ENCODE data around the gene EHMT1. TPM values are rescaled to one million over a fixed set of nuclear protein-coding genes. Genes with fewer than 3 reads are reported as not detected.

EHMT1 gene
- total RNA-seq, 2 experiments from 2014 or later = 145 to 295 TPM

- no peak for DNase-seq (ENCODE audit: low spot score)
- POLR2A ChIA-PET = no interaction called here
- Histone ChIP-seq H3K9me2 (ENCODE audit: insufficient read depth, low read length) (no peaks in the 10 kb centered on the region), H3K4me3 (ENCODE audit: low read depth, low read length, poor library complexity, severe bottlenecking) (no peak overlapping the region), H4K20me1 (ENCODE audit: insufficient read depth, low read length) (no peaks in the 10 kb centered on the region), H3K79me2 (ENCODE audit: insufficient read depth, low read depth, low read length) (peaks cover 49% of the 10 kb centered on the region), H3K9me3 (ENCODE audit: low read length) (peaks cover 4% of the 10 kb centered on the region), H3K36me3 (ENCODE audit: insufficient read depth, low read length) (peaks cover 93% of the 10 kb centered on the region), H2AFZ (ENCODE audit: low read length) (no peak overlapping the region), H3K4me2 (ENCODE audit: low read length) (no peak overlapping the region), H3K27ac (ENCODE audit: low read depth, low read length, poor library complexity, severe bottlenecking) (no peak overlapping the region), H3K4me1 (ENCODE audit: insufficient read depth, low read length, poor library complexity, severe bottlenecking) (no peaks in the 10 kb centered on the region)
- CTCF ChIA-PET (ENCODE audit: unreplicated experiment) = no interaction called here
- no peak for TF ChIP-seq EZH2phosphoT487 (IDR thresholded peaks at IDR 0.05; ENCODE audit: borderline replicate concordance, low read depth, low read length)
- TF ChIP-seq CTCF (conservative IDR thresholded peaks at IDR 0.05; ENCODE audit: low read length) = no peak
- intact Hi-C loops (cut with micrococcal nuclease; ENCODE audit: unreplicated experiment) = no loop called here
- BruUV-seq (replicated peaks) = no TSS peak
Observed at GRCh38 chr9:137720571-137721110, 101.8 kb downstream of the EHMT1 start.

GRCh38 chr9:137721479-137721878 is 102.7 kb downstream of the EHMT1 start:
- no TSS peak for BruUV-seq (replicated peaks)
- Histone ChIP-seq H3K4me2 (ENCODE audit: low read length) (no peak overlapping the region), H3K9me3 (ENCODE audit: low read length) (no peaks in the 10 kb centered on the region), H2AFZ (ENCODE audit: low read length) (no peak overlapping the region), H3K36me3 (ENCODE audit: insufficient read depth, low read length) (peaks cover 92% of the 10 kb centered on the region), H3K27ac (ENCODE audit: low read depth, low read length, poor library complexity, severe bottlenecking) (no peak overlapping the region), H4K20me1 (ENCODE audit: insufficient read depth, low read length) (no peaks in the 10 kb centered on the region), H3K9me2 (ENCODE audit: insufficient read depth, low read length) (no peaks in the 10 kb centered on the region), H3K4me1 (ENCODE audit: insufficient read depth, low read length, poor library complexity, severe bottlenecking) (no peaks in the 10 kb centered on the region), H3K79me2 (ENCODE audit: insufficient read depth, low read depth, low read length) (peaks cover 48% of the 10 kb centered on the region), H3K4me3 (ENCODE audit: low read depth, low read length, poor library complexity, severe bottlenecking) (no peak overlapping the region)
- intact Hi-C loops (cut with micrococcal nuclease; ENCODE audit: unreplicated experiment) = no loop called here
- no peak for DNase-seq (ENCODE audit: low spot score)
- POLR2A ChIA-PET = no interaction called here
- TF ChIP-seq CTCF (conservative IDR thresholded peaks at IDR 0.05; ENCODE audit: low read length) (no peak), EZH2phosphoT487 (IDR thresholded peaks at IDR 0.05; ENCODE audit: borderline replicate concordance, low read depth, low read length) (no peak)
- CTCF ChIA-PET (ENCODE audit: unreplicated experiment) = no interaction called here

- Histone ChIP-seq H2AFZ (ENCODE audit: low read length) (no peak overlapping the region), H3K4me2 (ENCODE audit: low read length) (no peak overlapping the region), H3K4me1 (ENCODE audit: insufficient read depth, low read length, poor library complexity, severe bottlenecking) (no peaks in the 10 kb centered on the region), H3K9me2 (ENCODE audit: insufficient read depth, low read length) (no peaks in the 10 kb centered on the region), H3K4me3 (ENCODE audit: low read depth, low read length, poor library complexity, severe bottlenecking) (no peak overlapping the region), H3K36me3 (ENCODE audit: insufficient read depth, low read length) (peaks cover 92% of the 10 kb centered on the region), H4K20me1 (ENCODE audit: insufficient read depth, low read length) (no peaks in the 10 kb centered on the region), H3K27ac (ENCODE audit: low read depth, low read length, poor library complexity, severe bottlenecking) (no peak overlapping the region), H3K9me3 (ENCODE audit: low read length) (no peaks in the 10 kb centered on the region), H3K79me2 (ENCODE audit: insufficient read depth, low read depth, low read length) (peaks cover 52% of the 10 kb centered on the region)
- no peak for DNase-seq (ENCODE audit: low spot score)
- intact Hi-C loops (cut with micrococcal nuclease; ENCODE audit: unreplicated experiment) = no loop called here
- ChIA-PET POLR2A (no interaction called here), CTCF (ENCODE audit: unreplicated experiment) (no interaction called here)
- no TSS peak for BruUV-seq (replicated peaks)
- TF ChIP-seq CTCF (conservative IDR thresholded peaks at IDR 0.05; ENCODE audit: low read length) (peak; percentile 53; the same call in 1 of the 2 replicates), EZH2phosphoT487 (IDR thresholded peaks at IDR 0.05; ENCODE audit: borderline replicate concordance, low read depth, low read length) (no peak)
Observed at GRCh38 chr9:137721899-137722298, 103.1 kb downstream of the EHMT1 start.
